Ovary (tissue), 9 donors: ENCODE measurements around the gene SIGLEC5. TPM values are rescaled to one million over a fixed set of nuclear protein-coding genes. Genes with fewer than 3 reads are reported as not detected.

Experiments
- DNase-seq, 5 donors: peaks; one replicate each; pipeline ENCODE4 v3.0.0-alpha.2; 2019 to 2020
- H3K27ac ChIP-seq, 2 donors: fragments of 200-600 bp; one replicate each; pipeline versions ENCODE4 v1.5.1 to v1.8.0; 2019 to 2022
- H3K27me3 ChIP-seq: fragments of 200-600 bp; one replicate; pipeline ENCODE4 v1.8.0; 2022
- H3K36me3 ChIP-seq: fragments of 200-600 bp; sonication (generic); one replicate; pipeline ENCODE4 v1.5.1; 2019
- H3K4me1 ChIP-seq: one replicate; pipeline ENCODE4 v1.8.1; 2013; ENCODE audit warnings: mild to moderate bottlenecking, moderate library complexity; ENCODE audit not compliant: insufficient read depth
- H3K4me3 ChIP-seq: fragments of 200-600 bp; sonication (generic); one replicate; pipeline ENCODE4 v1.5.1; 2017
- H3K9me3 ChIP-seq, 2 donors: fragments of 200-600 bp in 1 of 2; sonication (generic) in 1 of 2; one replicate each; pipeline versions ENCODE4 v1.5.1 to v1.8.1; 2013 to 2019; ENCODE audit warnings: mild to moderate bottlenecking in 1 of 2, moderate library complexity in 1 of 2
- CTCF ChIP-seq, 3 donors: fragments of 450-650 bp in 2 of 3; fragments of 200-600 bp in 1 of 3; IDR thresholded peaks; one replicate each; pipeline versions ENCODE4 v1.5.1 to v1.8.0; 2016 to 2022; ENCODE audit warnings: antibody characterized with exemption in 3 of 3, mild to moderate bottlenecking in 1 of 3
- EP300 ChIP-seq: sonication (generic); formaldehyde crosslinking; IDR thresholded peaks from one replicate; pipeline ENCODE4 v1.6.1; 2017; ENCODE audit warnings: antibody characterized with exemption
- POLR2A ChIP-seq: fragments of 450-650 bp; IDR thresholded peaks from one replicate; pipeline ENCODE4 v1.6.1; 2017; ENCODE audit warnings: antibody characterized with exemption, mild to moderate bottlenecking, moderate library complexity
- WGBS, 3 donors: extraction: QIAGEN DNeasy Blood & Tissue Kit in 1 of 3; methylation state at CpG; one replicate each; pipeline versions ENCODE4 v1.1.5 to v1.1.7; 2013 to 2017; 5-methylcytosine and 5-hydroxymethylcytosine counted together
- intact Hi-C, 4 donors: fragments of 100-400 bp; cut with DNase I; formaldehyde crosslinking; loops; one replicate each; pipeline versions ENCODE4 v1.11.0 to v1.15.1; 2022 to 2023
- polyA plus RNA-seq, 2 donors: library from polyadenylated mRNA; stranded (reverse); fragments of 200-250 nt in 1 of 2; fragments of 350-450 nt in 1 of 2; fragmentation: Illumina TruSeq in 1 of 2; extraction: RNeasy Lipid Tissue Mini Kit (QIAGEN cat#74804) in 1 of 2; gene quantifications; one replicate each; pipeline ENCODE4 v1.2.3, GENCODE V29; 2013 to 2014
- total RNA-seq, 7 donors: library from RNA; depleted of rRNA in 2 of 7; stranded (reverse); fragments of >200 nt in 2 of 7; fragmentation: NEBNext Ultra II Directional in 3 of 7; extraction: Animal tissue kit (Norgen Biotek cat#: 25700) in 3 of 7; gene quantifications; one replicate each; pipeline versions ENCODE4 v1.1.0 to v1.2.4, GENCODE V29; 2016 to 2023
- donor health status: DM: no; HTN: no; CAD: no; lungs with moderate emphysema.
- donor health status: DM: no; HTN: no; CAD: no.
- donor health status: Bipolar disorder and iron deficiency.
- donor health status: DM: yes; HTN: yes; CAD: no.
- donor health status: DM: no; HTN: no; CAD: no.
- donor health status: DM: yes; HTN: yes; CAD: no.

Gene SIGLEC5
- total and polyA plus RNA-seq, 9 donors = 0.13 to 0.69 (median 0.45) TPM; not detected in 4

- Histone ChIP-seq H3K27me3 (no peaks in the 10 kb centered on the region), H3K4me1 (no peaks in the 10 kb centered on the region), H3K4me3 (no peak overlapping the region), H3K36me3 (no peaks in the 10 kb centered on the region), H3K27ac (no peak overlapping the region), H3K9me3 (no peaks in the 10 kb centered on the region)
- peak; percentile 28 to 71 (median 59) for DNase-seq
- intact Hi-C loops = no loop called here
- WGBS, 3 donors = 21 to 35% (median 22%) methylated on average over 13 of the region's 13 CpGs
- TF ChIP-seq POLR2A (no peak), CTCF (IDR thresholded peaks at IDR 0.05) (peak in 1 of 3 donors; percentile 17), EP300 (no peak)
These were observed 22.2 kb downstream of the SIGLEC5 start for GRCh38 chr19:51607920-51608562.

GRCh38 chr19:51607077-51607476 is 23.1 kb downstream of the SIGLEC5 start:
- intact Hi-C loops = no loop called here
- WGBS, 3 donors = 68 to 71% (median 69%) methylated on average over 6 of the region's 6 CpGs
- TF ChIP-seq POLR2A (no peak), CTCF (IDR thresholded peaks at IDR 0.05) (no peak), EP300 (no peak)

GRCh38 chr19:51602189-51602854 is 27.9 kb downstream of the SIGLEC5 start:
- no peak for TF ChIP-seq POLR2A
- no peak for TF ChIP-seq CTCF (IDR thresholded peaks at IDR 0.05)
- no peak for TF ChIP-seq EP300
- Histone ChIP-seq H3K4me1 (no peaks in the 10 kb centered on the region), H3K27ac (no peak overlapping the region), H3K27me3 (no peaks in the 10 kb centered on the region), H3K4me3 (no peak overlapping the region), H3K36me3 (no peaks in the 10 kb centered on the region), H3K9me3 (no peaks in the 10 kb centered on the region)
- WGBS, 3 donors = 88 to 91% (median 89%) methylated on average over 20 of the region's 20 CpGs
- intact Hi-C loops = no loop called here
- no peak for DNase-seq

More at GRCh38 chr19:51607077-51607476, 23.1 kb downstream of the SIGLEC5 start:
- Histone ChIP-seq H3K27me3 (no peaks in the 10 kb centered on the region), H3K9me3 (no peaks in the 10 kb centered on the region), H3K4me1 (no peaks in the 10 kb centered on the region), H3K4me3 (no peak overlapping the region), H3K36me3 (no peaks in the 10 kb centered on the region), H3K27ac (no peak overlapping the region)
- DNase-seq = no peak

GRCh38 chr19:51600940-51601580 is 29.1 kb downstream of the SIGLEC5 start:
- Histone ChIP-seq H3K4me3 (no peak overlapping the region), H3K27me3 (no peaks in the 10 kb centered on the region), H3K9me3 (no peaks in the 10 kb centered on the region), H3K4me1 (no peaks in the 10 kb centered on the region), H3K27ac (no peak overlapping the region), H3K36me3 (no peaks in the 10 kb centered on the region)
- TF ChIP-seq EP300 (no peak), CTCF (IDR thresholded peaks at IDR 0.05) (no peak), POLR2A (no peak)
- no peak for DNase-seq
- intact Hi-C loops = no loop called here
- 13 to 26% (median 17%) methylated on average over 33 to 59 of the region's 59 CpGs for WGBS, 3 donors
